Stimulated activated naive CD8-positive, alpha-beta T cell treated with anti-CD3 and anti-CD28 coated beads, Interleukin-15, Interleukin-2, amounts not matched to agents 100 ng/mL and 50 ng/mL, for 24 hours (primary cell): ENCODE measurements around the gene PDLIM5.

Source experiments
- H3K27ac Mint-ChIP-seq: one replicate; pipeline ENCODE4 v1.8.0; 2021; ENCODE audit warnings: mild to moderate bottlenecking, mixed read lengths
- H3K27me3 Mint-ChIP-seq: one replicate; pipeline ENCODE4 v1.8.0; 2021; ENCODE audit warnings: mixed read lengths
- H3K36me3 Mint-ChIP-seq: one replicate; pipeline ENCODE4 v1.8.0; 2021; ENCODE audit warnings: low read depth, mixed read lengths
- H3K4me1 Mint-ChIP-seq: one replicate; pipeline ENCODE4 v1.8.0; 2021; ENCODE audit warnings: low read depth, mixed read lengths
- H3K4me3 Mint-ChIP-seq: one replicate; pipeline ENCODE4 v1.8.0; 2021; ENCODE audit warnings: mild to moderate bottlenecking, mixed read lengths
- H3K9me3 Mint-ChIP-seq: one replicate; pipeline ENCODE4 v1.8.0; 2021; ENCODE audit warnings: mixed read lengths

Gene PDLIM5

GRCh38 chr4:94575652-94576051 lies 123.9 kb downstream of the PDLIM5 start:
- Mint-ChIP-seq H3K27me3 (no peaks in the 10 kb centered on the region), H3K4me1 (no peaks in the 10 kb centered on the region), H3K4me3 (no peak overlapping the region), H3K27ac (no peak overlapping the region), H3K36me3 (peaks cover 12% of the 10 kb centered on the region), H3K9me3 (no peaks in the 10 kb centered on the region)

- H3K4me3 Mint-ChIP-seq, result no peak overlapping the region
- no peaks in the 10 kb centered on the region for H3K27me3 Mint-ChIP-seq
- H3K36me3 Mint-ChIP-seq, result peaks cover 12% of the 10 kb centered on the region
- H3K4me1 Mint-ChIP-seq, result no peaks in the 10 kb centered on the region
- no peak overlapping the region for H3K27ac Mint-ChIP-seq
- H3K9me3 Mint-ChIP-seq, result no peaks in the 10 kb centered on the region
Measured at GRCh38 chr4:94576210-94576609, 124.5 kb downstream of the PDLIM5 start.

GRCh38 chr4:94577136-94577535 lies 125.4 kb downstream of the PDLIM5 start:
- H3K9me3 Mint-ChIP-seq, result no peaks in the 10 kb centered on the region
- H3K27ac Mint-ChIP-seq, result no peak overlapping the region
- no peaks in the 10 kb centered on the region for H3K4me1 Mint-ChIP-seq
- peaks cover 12% of the 10 kb centered on the region for H3K36me3 Mint-ChIP-seq
- H3K27me3 Mint-ChIP-seq, result no peaks in the 10 kb centered on the region
- H3K4me3 Mint-ChIP-seq, result no peak overlapping the region

GRCh38 chr4:94578195-94578594 lies 126.5 kb downstream of the PDLIM5 start:
- peaks cover 12% of the 10 kb centered on the region for H3K36me3 Mint-ChIP-seq
- no peaks in the 10 kb centered on the region for H3K27me3 Mint-ChIP-seq
- H3K9me3 Mint-ChIP-seq, result no peaks in the 10 kb centered on the region
- H3K4me1 Mint-ChIP-seq, result no peaks in the 10 kb centered on the region
- H3K4me3 Mint-ChIP-seq, result no peak overlapping the region
- H3K27ac Mint-ChIP-seq, result no peak overlapping the region

GRCh38 chr4:94581766-94582165 lies 130.0 kb downstream of the PDLIM5 start:
- H3K27ac Mint-ChIP-seq, result no peak overlapping the region
- H3K9me3 Mint-ChIP-seq, result no peaks in the 10 kb centered on the region
- H3K27me3 Mint-ChIP-seq, result no peaks in the 10 kb centered on the region
- no peak overlapping the region for H3K4me3 Mint-ChIP-seq
- peaks cover 3% of the 10 kb centered on the region for H3K36me3 Mint-ChIP-seq
- H3K4me1 Mint-ChIP-seq, result no peaks in the 10 kb centered on the region

- Mint-ChIP-seq H3K4me1 (no peaks in the 10 kb centered on the region), H3K27me3 (no peaks in the 10 kb centered on the region), H3K36me3 (peaks cover 3% of the 10 kb centered on the region), H3K27ac (no peak overlapping the region), H3K9me3 (no peaks in the 10 kb centered on the region), H3K4me3 (no peak overlapping the region)
Measured at GRCh38 chr4:94582517-94582916, 130.8 kb downstream of the PDLIM5 start.

- H3K36me3 Mint-ChIP-seq, result peaks cover 8% of the 10 kb centered on the region
- H3K4me1 Mint-ChIP-seq, result no peaks in the 10 kb centered on the region
- H3K9me3 Mint-ChIP-seq, result no peaks in the 10 kb centered on the region
- H3K27ac Mint-ChIP-seq, result no peak overlapping the region
- no peak overlapping the region for H3K4me3 Mint-ChIP-seq
- no peaks in the 10 kb centered on the region for H3K27me3 Mint-ChIP-seq
Measured at GRCh38 chr4:94583914-94584641, 132.3 kb downstream of the PDLIM5 start.

- no peaks in the 10 kb centered on the region for H3K9me3 Mint-ChIP-seq
- H3K4me1 Mint-ChIP-seq, result no peaks in the 10 kb centered on the region
- H3K4me3 Mint-ChIP-seq, result no peak overlapping the region
- H3K27me3 Mint-ChIP-seq, result no peaks in the 10 kb centered on the region
- H3K36me3 Mint-ChIP-seq, result peaks cover 12% of the 10 kb centered on the region
- H3K27ac Mint-ChIP-seq, result no peak overlapping the region
Measured at GRCh38 chr4:94588896-94589693, 137.4 kb downstream of the PDLIM5 start.

- no peak overlapping the region for H3K4me3 Mint-ChIP-seq
- no peaks in the 10 kb centered on the region for H3K4me1 Mint-ChIP-seq
- no peaks in the 10 kb centered on the region for H3K27me3 Mint-ChIP-seq
- no peak overlapping the region for H3K27ac Mint-ChIP-seq
- no peaks in the 10 kb centered on the region for H3K9me3 Mint-ChIP-seq
- peaks cover 11% of the 10 kb centered on the region for H3K36me3 Mint-ChIP-seq
Measured at GRCh38 chr4:94590493-94590892, 138.8 kb downstream of the PDLIM5 start.

GRCh38 chr4:94591289-94591688 lies 139.5 kb downstream of the PDLIM5 start:
- no peaks in the 10 kb centered on the region for H3K4me1 Mint-ChIP-seq
- H3K27ac Mint-ChIP-seq, result no peak overlapping the region
- H3K9me3 Mint-ChIP-seq, result no peaks in the 10 kb centered on the region
- H3K27me3 Mint-ChIP-seq, result no peaks in the 10 kb centered on the region
- peaks cover 9% of the 10 kb centered on the region for H3K36me3 Mint-ChIP-seq
- H3K4me3 Mint-ChIP-seq, result no peak overlapping the region

- peaks cover 4% of the 10 kb centered on the region for H3K36me3 Mint-ChIP-seq
- H3K9me3 Mint-ChIP-seq, result no peaks in the 10 kb centered on the region
- no peak overlapping the region for H3K4me3 Mint-ChIP-seq
- H3K27ac Mint-ChIP-seq, result no peak overlapping the region
- H3K4me1 Mint-ChIP-seq, result no peaks in the 10 kb centered on the region
- H3K27me3 Mint-ChIP-seq, result no peaks in the 10 kb centered on the region
Measured at GRCh38 chr4:94595013-94595412, 143.3 kb downstream of the PDLIM5 start.

- Mint-ChIP-seq H3K9me3 (no peaks in the 10 kb centered on the region), H3K4me1 (no peaks in the 10 kb centered on the region), H3K4me3 (no peak overlapping the region), H3K27ac (no peak overlapping the region), H3K27me3 (no peaks in the 10 kb centered on the region), H3K36me3 (peaks cover 4% of the 10 kb centered on the region)
Measured at GRCh38 chr4:94595880-94596483, 144.2 kb downstream of the PDLIM5 start.

GRCh38 chr4:94598758-94599157 lies 147.0 kb downstream of the PDLIM5 start:
- no peaks in the 10 kb centered on the region for H3K27me3 Mint-ChIP-seq
- no peak overlapping the region for H3K27ac Mint-ChIP-seq
- H3K9me3 Mint-ChIP-seq, result no peaks in the 10 kb centered on the region
- H3K36me3 Mint-ChIP-seq, result no peaks in the 10 kb centered on the region
- no peaks in the 10 kb centered on the region for H3K4me1 Mint-ChIP-seq
- H3K4me3 Mint-ChIP-seq, result no peak overlapping the region

GRCh38 chr4:94603170-94603747 lies 151.5 kb downstream of the PDLIM5 start:
- H3K27ac Mint-ChIP-seq, result no peak overlapping the region
- no peaks in the 10 kb centered on the region for H3K9me3 Mint-ChIP-seq
- H3K36me3 Mint-ChIP-seq, result no peaks in the 10 kb centered on the region
- H3K4me3 Mint-ChIP-seq, result no peak overlapping the region
- no peaks in the 10 kb centered on the region for H3K27me3 Mint-ChIP-seq
- H3K4me1 Mint-ChIP-seq, result no peaks in the 10 kb centered on the region

- H3K27me3 Mint-ChIP-seq, result no peaks in the 10 kb centered on the region
- no peak overlapping the region for H3K27ac Mint-ChIP-seq
- H3K4me3 Mint-ChIP-seq, result no peak overlapping the region
- no peaks in the 10 kb centered on the region for H3K9me3 Mint-ChIP-seq
- no peaks in the 10 kb centered on the region for H3K36me3 Mint-ChIP-seq
- peaks cover 7% of the 10 kb centered on the region for H3K4me1 Mint-ChIP-seq
Measured at GRCh38 chr4:94605241-94605805, 153.6 kb downstream of the PDLIM5 start.
